Mucosa of rectum (tissue), 2 donors: ENCODE results near the gene PLCB2.

Source experiments
- H3K27ac ChIP-seq, 2 donors: one replicate each; pipeline ENCODE4 v1.7.0; 2013; ENCODE audit warnings: inconsistent platforms in 2 of 2, low read depth in 2 of 2, low read length in 2 of 2
- H3K27me3 ChIP-seq, 2 donors: one replicate each; pipeline ENCODE4 v1.7.0; 2013; ENCODE audit warnings: low read length in 2 of 2; ENCODE audit not compliant: control insufficient read depth in 2 of 2, insufficient read depth in 2 of 2
- H3K36me3 ChIP-seq, 2 donors: one replicate each; pipeline ENCODE4 v1.7.0; 2013; ENCODE audit warnings: low read length in 2 of 2; ENCODE audit not compliant: control insufficient read depth in 2 of 2, insufficient read depth in 2 of 2
- H3K4me1 ChIP-seq, 2 donors: one replicate each; pipeline ENCODE4 v1.7.0; 2013; ENCODE audit warnings: low read length in 2 of 2, mild to moderate bottlenecking in 1 of 2; ENCODE audit not compliant: control insufficient read depth in 2 of 2, insufficient read depth in 2 of 2
- H3K4me3 ChIP-seq, 2 donors: one replicate each; pipeline ENCODE4 v1.7.0; 2013; ENCODE audit warnings: low read length in 2 of 2
- H3K9ac ChIP-seq, 2 donors: one replicate each; pipeline ENCODE4 v1.7.0; 2013; ENCODE audit warnings: low read length in 2 of 2, low read depth in 1 of 2, mild to moderate bottlenecking in 1 of 2
- H3K9me3 ChIP-seq, 2 donors: one replicate each; pipeline ENCODE4 v1.7.0; 2013; ENCODE audit warnings: low read length in 2 of 2; ENCODE audit not compliant: control insufficient read depth in 2 of 2
- donor health status: healthy.
- donor health status: Normal muscosa, but diverticular disease.

Gene PLCB2

DNA sequence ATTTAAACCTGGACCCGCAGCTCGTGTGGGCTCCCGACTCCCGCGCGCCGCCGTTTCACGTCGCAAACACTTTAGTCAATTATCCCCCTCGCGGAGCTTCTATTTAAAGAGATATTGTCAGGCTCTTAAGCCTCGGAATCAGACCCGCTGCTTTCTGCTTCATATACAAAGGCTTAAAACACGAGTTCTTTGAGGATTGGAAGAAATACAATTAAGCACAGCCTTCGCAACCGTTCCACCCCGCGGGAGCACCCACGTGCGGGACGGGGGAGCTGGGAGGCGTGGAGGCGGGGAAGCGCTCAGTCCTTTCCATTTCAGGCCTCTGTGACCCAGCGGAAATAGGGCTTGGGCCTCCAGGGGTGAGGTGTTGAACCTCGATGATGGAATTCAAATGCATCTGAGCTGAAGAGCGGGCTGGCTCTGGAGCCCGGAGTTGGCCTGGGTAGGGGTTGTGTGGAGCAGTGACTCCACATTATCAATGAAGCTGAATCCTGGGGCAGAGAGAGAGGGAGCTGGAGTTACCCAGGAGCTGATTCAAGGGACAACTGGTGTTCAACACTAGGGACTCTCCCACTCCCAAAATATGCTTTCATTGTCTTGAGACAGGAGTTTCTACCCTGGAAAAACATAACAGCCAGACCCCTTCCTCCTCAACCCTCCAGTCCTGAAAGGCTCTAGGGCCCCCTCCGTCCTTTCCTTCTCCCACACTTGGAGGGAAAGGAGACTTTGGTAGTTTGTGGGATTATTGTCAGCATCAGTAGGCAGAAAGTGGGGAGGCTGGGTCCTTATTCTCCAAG lies 27.3 kb downstream of the PLCB2 start:
- H3K4me1 ChIP-seq, result peaks cover 20 to 21% of the 10 kb centered on the region in 2 donors
- H3K4me3 ChIP-seq, result no peak overlapping the region
- H3K36me3 ChIP-seq, result no peaks in the 10 kb centered on the region
- no peaks in the 10 kb centered on the region for H3K9me3 ChIP-seq
- no peak overlapping the region for H3K9ac ChIP-seq
- peaks cover 30 to 47% of the 10 kb centered on the region in 2 donors for H3K27me3 ChIP-seq
- no peak overlapping the region for H3K27ac ChIP-seq

GRCh38 chr15:40279437-40280141 lies 28.1 kb downstream of the PLCB2 start:
- Histone ChIP-seq H3K4me1 (peaks cover 20 to 21% of the 10 kb centered on the region in 2 donors), H3K27me3 (peaks cover 30 to 47% of the 10 kb centered on the region in 2 donors), H3K9me3 (no peaks in the 10 kb centered on the region), H3K4me3 (peak overlapping the region in 1 of 2 donors; percentile 37), H3K9ac (no peak overlapping the region), H3K36me3 (no peaks in the 10 kb centered on the region), H3K27ac (no peak overlapping the region)

DNA sequence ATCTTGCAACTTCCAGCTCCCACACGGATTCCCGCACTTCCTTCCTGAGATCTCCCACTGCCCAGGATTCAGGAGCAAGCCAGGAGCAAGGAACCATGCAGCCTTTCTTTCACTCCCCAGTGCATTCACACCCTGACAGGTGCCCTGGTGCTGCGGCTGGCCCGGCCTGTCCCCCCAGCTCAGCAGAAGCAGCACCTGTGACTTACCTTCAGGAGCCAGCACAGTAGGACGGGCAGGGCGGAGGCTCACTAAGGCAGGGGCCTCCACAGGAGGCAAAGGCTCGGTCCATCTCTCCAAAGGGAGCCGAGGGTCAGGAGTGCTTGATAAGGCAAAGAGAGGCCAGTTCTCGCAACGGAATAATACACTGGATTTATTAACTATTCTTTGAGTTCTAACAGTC lies 29.7 kb downstream of the PLCB2 start:
- no peak overlapping the region for H3K4me3 ChIP-seq
- H3K27me3 ChIP-seq, result peaks cover 22 to 38% of the 10 kb centered on the region in 2 donors
- H3K36me3 ChIP-seq, result no peaks in the 10 kb centered on the region
- no peak overlapping the region for H3K27ac ChIP-seq
- no peak overlapping the region for H3K9ac ChIP-seq
- H3K4me1 ChIP-seq, result peaks cover 18 to 19% of the 10 kb centered on the region in 2 donors
- no peaks in the 10 kb centered on the region for H3K9me3 ChIP-seq

DNA sequence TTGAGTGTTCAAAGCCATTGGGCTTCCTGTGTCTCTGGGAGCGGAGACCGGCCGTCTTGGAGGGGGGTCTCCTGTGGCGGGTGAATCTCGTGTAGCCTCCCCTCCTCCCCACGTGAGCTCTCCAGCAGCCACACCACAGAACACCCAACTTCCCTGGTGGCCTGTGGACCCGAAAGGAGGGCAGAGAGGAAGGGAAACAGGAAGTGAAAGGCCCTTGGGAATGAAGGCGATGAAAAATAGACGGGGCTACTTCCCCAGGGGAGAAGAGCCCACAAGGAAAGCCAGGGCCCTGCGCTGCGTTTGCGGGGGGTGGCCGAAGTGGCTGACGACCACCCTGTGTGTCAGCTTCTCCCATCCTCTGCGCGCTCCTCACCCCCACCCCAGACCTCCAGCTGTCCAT lies 30.3 kb downstream of the PLCB2 start:
- H3K27ac ChIP-seq, result no peak overlapping the region
- peaks cover 21 to 34% of the 10 kb centered on the region in 2 donors for H3K27me3 ChIP-seq
- H3K4me1 ChIP-seq, result peaks cover 12 to 15% of the 10 kb centered on the region in 2 donors

GRCh38 chr15:40276927-40277326 lies 30.8 kb downstream of the PLCB2 start:
- H3K9me3 ChIP-seq, result no peaks in the 10 kb centered on the region
- H3K4me1 ChIP-seq, result peaks cover 9 to 10% of the 10 kb centered on the region in 2 donors
- no peak overlapping the region for H3K27ac ChIP-seq
- no peaks in the 10 kb centered on the region for H3K36me3 ChIP-seq
- H3K9ac ChIP-seq, result no peak overlapping the region
- no peak overlapping the region for H3K4me3 ChIP-seq
- H3K27me3 ChIP-seq, result peaks cover 21 to 30% of the 10 kb centered on the region in 2 donors

More for the DNA sequence above, 30.3 kb downstream of the PLCB2 start:
- no peak overlapping the region for H3K4me3 ChIP-seq
- no peak overlapping the region for H3K9ac ChIP-seq
- no peaks in the 10 kb centered on the region for H3K9me3 ChIP-seq
- no peaks in the 10 kb centered on the region for H3K36me3 ChIP-seq

- Histone ChIP-seq H3K9me3 (no peaks in the 10 kb centered on the region), H3K27ac (no peak overlapping the region)
Measured at GRCh38 chr15:40275954-40276353, 31.8 kb downstream of the PLCB2 start.

GRCh38 chr15:40275523-40275922 lies 32.2 kb downstream of the PLCB2 start:
- Histone ChIP-seq H3K9me3 (no peaks in the 10 kb centered on the region), H3K4me1 (peaks cover 3 to 7% of the 10 kb centered on the region in 2 donors), H3K36me3 (no peaks in the 10 kb centered on the region), H3K4me3 (no peak overlapping the region), H3K27ac (no peak overlapping the region), H3K9ac (no peak overlapping the region), H3K27me3 (peaks cover 12 to 18% of the 10 kb centered on the region in 2 donors)

More at GRCh38 chr15:40275954-40276353, 31.8 kb downstream of the PLCB2 start:
- H3K4me3 ChIP-seq, result no peak overlapping the region
- no peak overlapping the region for H3K9ac ChIP-seq
- H3K4me1 ChIP-seq, result peaks cover 3 to 7% of the 10 kb centered on the region in 2 donors
- H3K27me3 ChIP-seq, result peaks cover 17 to 22% of the 10 kb centered on the region in 2 donors
- H3K36me3 ChIP-seq, result no peaks in the 10 kb centered on the region

GRCh38 chr15:40274350-40275274 lies 33.1 kb downstream of the PLCB2 start:
- Histone ChIP-seq H3K9ac (no peak overlapping the region), H3K36me3 (no peaks in the 10 kb centered on the region), H3K9me3 (no peaks in the 10 kb centered on the region), H3K27me3 (peaks cover 7 to 10% of the 10 kb centered on the region in 2 donors), H3K27ac (no peak overlapping the region), H3K4me3 (no peak overlapping the region), H3K4me1 (peaks cover 2 to 6% of the 10 kb centered on the region in 2 donors)

DNA sequence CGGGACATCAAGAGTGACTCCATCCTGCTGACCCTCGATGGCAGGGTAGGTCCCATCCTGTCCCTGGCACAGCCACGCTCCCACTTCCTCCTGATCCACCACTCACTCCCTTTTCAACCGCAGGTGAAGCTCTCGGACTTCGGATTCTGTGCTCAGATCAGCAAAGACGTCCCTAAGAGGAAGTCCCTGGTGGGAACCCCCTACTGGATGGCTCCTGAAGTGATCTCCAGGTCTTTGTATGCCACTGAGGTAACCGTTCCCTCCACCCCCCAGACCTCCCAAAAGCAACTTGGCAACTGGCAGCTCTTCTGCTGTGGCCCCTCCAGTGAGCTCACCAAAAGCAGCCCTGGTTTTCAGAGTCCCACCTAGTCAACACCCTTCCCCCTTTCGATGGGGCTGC lies 34.3 kb downstream of the PLCB2 start:
- Histone ChIP-seq H3K4me1 (peaks cover 0 to 3% of the 10 kb centered on the region in 2 donors), H3K36me3 (no peaks in the 10 kb centered on the region), H3K27me3 (peaks cover 2% of the 10 kb centered on the region in 2 donors), H3K9ac (no peak overlapping the region), H3K27ac (no peak overlapping the region), H3K4me3 (no peak overlapping the region), H3K9me3 (no peaks in the 10 kb centered on the region)
